Ishikawa (cell line): ENCODE data around the gene PODNL1.

Experiments used
- CREB1 ChIP-seq: IDR thresholded peaks from 2 replicates; pipeline ENCODE4 v1.6.1; 2012; ENCODE audit warnings: low read depth
- MAX ChIP-seq: IDR thresholded peaks from 2 replicates; pipeline ENCODE4 v1.6.1; 2012
- RAD21 ChIP-seq: IDR thresholded peaks from 2 replicates; pipeline ENCODE4 v1.6.1; 2012; ENCODE audit warnings: low read depth
- REST ChIP-seq: IDR thresholded peaks from 2 replicates; pipeline ENCODE4 v1.6.1; 2012; ENCODE audit warnings: low read depth, mild to moderate bottlenecking
- TAF1 ChIP-seq: IDR thresholded peaks from 2 replicates; pipeline ENCODE4 v1.6.1; 2012; ENCODE audit warnings: low read depth, mild to moderate bottlenecking
- TEAD4 ChIP-seq: IDR thresholded peaks from 2 replicates; pipeline ENCODE4 v1.6.1; 2012
- USF1 ChIP-seq: IDR thresholded peaks from 2 replicates; pipeline ENCODE4 v1.6.1; 2012
- YY1 ChIP-seq: IDR thresholded peaks from 2 replicates; pipeline ENCODE4 v1.6.1; 2012; ENCODE audit warnings: low read depth

- TF ChIP-seq USF1 (no peak), YY1 (no peak), TAF1 (no peak), MAX (no peak), RAD21 (no peak), CREB1 (no peak), REST (no peak), TEAD4 (no peak)
Observed at GRCh38 chr19:13909430-13909829, 28.8 kb downstream of the PODNL1 start.
